IMR-90 (cell line): ENCODE data around the gene NAV2. TPM values are rescaled to one million over a fixed set of nuclear protein-coding genes. Genes with fewer than 3 reads are reported as not detected.

Experiments
- ATAC-seq: fragments of 200-7000 bp; cut with Tn5 transposase; 2 replicates; pipeline ENCODE4 v1.9.1; 2020; ENCODE audit warnings: low read depth, mild to moderate bottlenecking, moderate library complexity
- BruUV-seq: library from RNA; stranded (reverse); fragments of 400-500 nt; replicated peaks from 2 replicates; lab custom pipeline; 2021; lab: Mats Ljungman, UMichigan
- CTCF ChIA-PET: fragments of 300-600 bp; formaldehyde crosslinking; extraction: SDS; loops from one replicate; lab custom pipeline; 2021; ENCODE audit warnings: antibody characterized with exemption; lab: Yijun Ruan, JAX
- POLR2A ChIA-PET: fragments of 300-600 bp; sonication (Branson Sonifier 250); formaldehyde crosslinking; loops from one replicate; lab custom pipeline; 2022; ENCODE audit warnings: antibody characterized with exemption; ENCODE audit not compliant: unreplicated experiment; lab: Charles Lee
- DNase-seq: peaks from one replicate; pipeline ENCODE4 v3.0.0; 2013
- H2AFZ ChIP-seq: replicated peaks from 2 replicates; pipeline ENCODE3; 2013; ENCODE audit warnings: low read length, mild to moderate bottlenecking; ENCODE audit not compliant: poor library complexity
- H2AK5ac ChIP-seq: 2 replicates; pipeline ENCODE4 v1.6.1; 2013; ENCODE audit warnings: low read depth, low read length, inconsistent platforms
- H2AK9ac ChIP-seq: replicated peaks from 2 replicates; pipeline ENCODE3; 2013; ENCODE audit warnings: mild to moderate bottlenecking, low read depth, low read length, moderate library complexity; ENCODE audit not compliant: poor library complexity
- H2BK120ac ChIP-seq: 2 replicates; pipeline ENCODE4 v1.6.1; 2013; ENCODE audit warnings: low read depth, low read length, inconsistent platforms
- H2BK15ac ChIP-seq: 3 replicates; pipeline ENCODE4 v1.6.1; 2013; ENCODE audit warnings: low read depth, low read length, inconsistent platforms
- H2BK20ac ChIP-seq: 2 replicates; pipeline ENCODE4 v1.6.1; 2013; ENCODE audit warnings: low read depth, mild to moderate bottlenecking, inconsistent platforms, low read length, moderate library complexity
- H2BK5ac ChIP-seq: 2 replicates; pipeline ENCODE4 v1.6.1; 2013; ENCODE audit warnings: mild to moderate bottlenecking, low read depth, low read length, inconsistent platforms; ENCODE audit not compliant: poor library complexity, severe bottlenecking
- H3K14ac ChIP-seq: replicated peaks from 2 replicates; pipeline ENCODE4 v1.6.1; 2013; ENCODE audit warnings: low read depth, low read length, inconsistent platforms
- H3K18ac ChIP-seq: 2 replicates; pipeline ENCODE4 v1.6.1; 2013; ENCODE audit warnings: low read depth, low read length, control low read depth
- H3K23ac ChIP-seq: 2 replicates; pipeline ENCODE4 v1.6.1; 2013; ENCODE audit warnings: low read depth, low read length, inconsistent platforms
- H3K27ac ChIP-seq: 2 replicates; pipeline ENCODE4 v1.5.1; 2013; ENCODE audit warnings: mild to moderate bottlenecking, control low read depth, low read length; ENCODE audit not compliant: insufficient read depth
- H3K27me3 ChIP-seq: 2 replicates; pipeline ENCODE4 v1.6.1; 2013; ENCODE audit warnings: low read length; ENCODE audit not compliant: control insufficient read depth, insufficient read depth
- H3K36me3 ChIP-seq: 2 replicates; pipeline ENCODE4 v1.6.1; 2013; ENCODE audit warnings: low read length, mixed read lengths; ENCODE audit not compliant: control insufficient read depth, insufficient read depth
- H3K4ac ChIP-seq: 2 replicates; pipeline ENCODE4 v1.6.1; 2013; ENCODE audit warnings: low read depth, low read length, inconsistent platforms
- H3K4me1 ChIP-seq: 2 replicates; pipeline ENCODE4 v1.6.1; 2013; ENCODE audit warnings: low read length, mixed read lengths; ENCODE audit not compliant: control insufficient read depth, insufficient read depth
- H3K4me2 ChIP-seq: 2 replicates; pipeline ENCODE4 v1.6.1; 2013; ENCODE audit warnings: low read depth, mild to moderate bottlenecking, control low read depth, low read length, moderate library complexity
- H3K4me3 ChIP-seq: 2 replicates; pipeline ENCODE4 v1.5.1; 2013; ENCODE audit warnings: low read depth, mild to moderate bottlenecking, control low read depth, low read length, moderate library complexity; ENCODE audit not compliant: insufficient read depth
- H3K56ac ChIP-seq: 2 replicates; pipeline ENCODE4 v1.6.1; 2013; ENCODE audit warnings: low read length, inconsistent platforms; ENCODE audit not compliant: insufficient read depth; ENCODE audit errors: extremely low read depth
- H3K79me1 ChIP-seq, 2 experiments: 2 replicates each; pipeline ENCODE4 v1.6.1; 2013; ENCODE audit warnings: low read length in 2 of 2, inconsistent platforms in 1 of 2, low read depth in 1 of 2
- H3K9ac ChIP-seq: 2 replicates; pipeline ENCODE4 v1.6.1; 2013; ENCODE audit warnings: low read depth, low read length, control low read depth
- H3K9me1 ChIP-seq: 2 replicates; pipeline ENCODE4 v1.6.1; 2013; ENCODE audit warnings: low read length, inconsistent platforms; ENCODE audit not compliant: insufficient read depth
- H3K9me3 ChIP-seq: 2 replicates; pipeline ENCODE4 v1.6.1; 2013; ENCODE audit warnings: low read length; ENCODE audit not compliant: control insufficient read depth, insufficient read depth
- H4K20me1 ChIP-seq: 2 replicates; pipeline ENCODE4 v1.6.1; 2013; ENCODE audit warnings: low read length, inconsistent platforms; ENCODE audit not compliant: insufficient read depth
- H4K5ac ChIP-seq: 2 replicates; pipeline ENCODE4 v1.6.1; 2013; ENCODE audit warnings: mild to moderate bottlenecking, low read depth, low read length, control low read depth
- H4K8ac ChIP-seq, 2 experiments: 2 replicates each; pipeline ENCODE4 v1.6.1; 2013; ENCODE audit warnings: low read depth in 2 of 2, low read length in 2 of 2, control low read depth in 1 of 2, inconsistent platforms in 1 of 2
- H4K91ac ChIP-seq: 2 replicates; pipeline ENCODE4 v1.6.1; 2013; ENCODE audit warnings: low read depth, low read length, inconsistent platforms; ENCODE audit not compliant: insufficient read depth
- MXI1 ChIP-seq: IDR thresholded peaks from 2 replicates; pipeline ENCODE4 v1.6.1; 2012; ENCODE audit warnings: low read depth, mild to moderate bottlenecking, low read length, moderate library complexity, borderline replicate concordance
- WGBS, 2 experiments: methylation state at CpG; one replicate each; pipeline versions ENCODE4 v1.1.5 to v1.1.7; 2013; ENCODE audit warnings: missing lambda C conversion rate in 2 of 2; ENCODE audit not compliant: insufficient read length in 1 of 2; ENCODE audit errors: extremely low coverage in 2 of 2; 5-methylcytosine and 5-hydroxymethylcytosine counted together
- dilution Hi-C: fragments of 300-500 bp; cut with HindIII; formaldehyde crosslinking; loops from one replicate; pipeline ENCODE4 v1.14.3; 2018; ENCODE audit warnings: low sequenced_read_pairs; ENCODE audit not compliant: unreplicated experiment
- in situ Hi-C: fragments of 300-500 bp; cut with MboI; formaldehyde crosslinking; loops from 3 replicates; pipeline ENCODE4 v1.14.3; 2019; ENCODE audit warnings: low sequenced_read_pairs, inconsistent platforms, mixed read lengths
- intact Hi-C: fragments of 100-400 bp; cut with micrococcal nuclease; formaldehyde crosslinking; loops from 2 replicates; pipeline ENCODE4 v1.10.0; 2022
- polyA plus RNA-seq, 3 experiments: library from polyadenylated mRNA; depleted of rRNA; stranded (reverse); fragments of >200 nt; gene quantifications; 2 replicates each; pipeline ENCODE4 v1.2.3, GENCODE V29; 2012; ENCODE audit warnings: low replicate concordance in 1 of 3
- total RNA-seq: library from RNA; depleted of rRNA; stranded (reverse); fragments of >200 nt; gene quantifications from 2 replicates; pipeline ENCODE4 v1.2.3, GENCODE V29; 2012

NAV2 gene
- total and polyA plus RNA-seq, 2 of the 4 experiments (the other 2 are of a cell fraction): 4.5 to 12.6 TPM

DNA sequence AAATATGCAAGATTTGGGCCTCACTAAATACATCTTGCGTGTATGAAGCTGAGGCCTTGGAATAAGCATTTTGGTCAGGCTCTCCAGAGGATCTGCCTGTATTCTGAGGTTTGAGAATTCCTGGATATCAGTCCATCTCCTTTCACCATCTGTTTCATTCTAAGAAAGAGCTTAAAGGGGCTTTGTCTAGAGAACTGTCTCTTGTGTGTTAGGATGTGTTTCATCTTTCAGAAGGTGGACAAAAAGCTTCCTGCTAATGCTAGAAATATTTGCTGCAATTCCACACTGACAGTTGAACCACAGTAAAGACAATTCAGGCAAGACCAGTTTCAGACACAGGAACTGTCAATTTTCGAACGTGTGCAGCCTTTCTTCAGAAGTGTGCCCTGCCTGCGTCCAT lies 262.2 kb downstream of the NAV2 start:
- H3K56ac ChIP-seq: no peak overlapping the region
- WGBS, 2 experiments: no CpG with 5 or more reads among the region's 4 CpGs
- H4K8ac ChIP-seq: no peak overlapping the region
- no peak overlapping the region for H3K27ac ChIP-seq
- H2BK20ac ChIP-seq: no peak overlapping the region
- 0 out of 2 replicates have a peak, but pooled peaks cover 3% of the 10 kb centered on the region for H3K36me3 ChIP-seq
- no peak for DNase-seq
- ATAC-seq: no peak
- H3K9ac ChIP-seq: no peak overlapping the region
- in situ Hi-C loops (no loop called here), intact Hi-C loops (no loop called here), dilution Hi-C loops (no loop called here)
- H4K91ac ChIP-seq: no peak overlapping the region
- H3K4me1 ChIP-seq: peaks cover 12% of the 10 kb centered on the region
- H2AK9ac ChIP-seq: no peak overlapping the region
- H3K27me3 ChIP-seq: no peaks in the 10 kb centered on the region
- ChIA-PET POLR2A (no interaction called here), CTCF (interaction anchor here (0.5 kb wide), 1 partner anchor 107 kb away, joined by 3 read pairs; no protein-coding TSS in a partner anchor)
- H3K18ac ChIP-seq: no peak overlapping the region
- no peak for TF ChIP-seq MXI1
- no peak overlapping the region for H4K5ac ChIP-seq
- H3K9me1 ChIP-seq: peaks cover 12% of the 10 kb centered on the region
- no peak overlapping the region for H2BK15ac ChIP-seq
- H3K79me1 ChIP-seq: peaks cover 16 to 23% of the 10 kb centered on the region in 2 experiments
- no peak overlapping the region for H3K4me2 ChIP-seq
- H3K9me3 ChIP-seq: no peaks in the 10 kb centered on the region
- no peak overlapping the region for H3K14ac ChIP-seq
- no peak overlapping the region for H2AK5ac ChIP-seq
- H3K4me3 ChIP-seq: no peak overlapping the region
- no peak overlapping the region for H2BK5ac ChIP-seq
- no peak overlapping the region for H2BK120ac ChIP-seq
- H2AFZ ChIP-seq: no peak overlapping the region
- no peak overlapping the region for H3K4ac ChIP-seq
- H3K23ac ChIP-seq: no peak overlapping the region
- no TSS peak for BruUV-seq
- H4K20me1 ChIP-seq: no peaks in the 10 kb centered on the region
